HEK293T (cell line): ENCODE data around the gene PLCL2.

Source experiments
- CTCF ChIA-PET: fragments of 350-600 bp; formaldehyde crosslinking; extraction: SDS; loops from one replicate; lab custom pipeline; 2021; ENCODE audit warnings: antibody characterized with exemption, inconsistent platforms; lab: Yijun Ruan, JAX
- POLR2A ChIA-PET: fragments of 350-600 bp; formaldehyde crosslinking; extraction: SDS; loops from one replicate; lab custom pipeline; 2020; ENCODE audit warnings: antibody characterized with exemption, inconsistent platforms; lab: Yijun Ruan, JAX
- DNase-seq: peaks from one replicate; pipeline ENCODE4 v3.0.0; 2012; ENCODE audit warnings: mixed read lengths; ENCODE audit errors: extremely low spot score
- ARNT ChIP-seq: fragments of 450-650 bp; IDR thresholded peaks from 2 replicates; pipeline ENCODE4 v1.6.1; 2017; ENCODE audit warnings: mild to moderate bottlenecking
- BHLHE40 ChIP-seq: fragments of 450-650 bp; IDR thresholded peaks from 2 replicates; pipeline ENCODE4 v1.6.1; 2016; ENCODE audit warnings: mild to moderate bottlenecking, moderate library complexity, borderline replicate concordance
- CTBP1 ChIP-seq: fragments of 450-650 bp; IDR thresholded peaks from 2 replicates; pipeline ENCODE4 v1.6.1; 2016; ENCODE audit warnings: borderline replicate concordance
- ELF4 ChIP-seq: fragments of 450-650 bp; IDR thresholded peaks from 2 replicates; pipeline ENCODE4 v1.6.1; 2017; ENCODE audit warnings: antibody characterized with exemption
- FOXA1 ChIP-seq: fragments of 450-650 bp; IDR thresholded peaks from 2 replicates; pipeline ENCODE4 v1.6.1; 2016; ENCODE audit warnings: mild to moderate bottlenecking
- FOXK2 ChIP-seq: fragments of 450-650 bp; IDR thresholded peaks from 2 replicates; pipeline ENCODE4 v1.6.1; 2016; ENCODE audit warnings: mild to moderate bottlenecking
- FOXM1 ChIP-seq: fragments of 450-650 bp; IDR thresholded peaks from 2 replicates; pipeline ENCODE4 v1.6.1; 2017; ENCODE audit warnings: mild to moderate bottlenecking, borderline replicate concordance
- HDGF ChIP-seq: fragments of 450-650 bp; IDR thresholded peaks from 2 replicates; pipeline ENCODE4 v1.6.1; 2017; ENCODE audit warnings: antibody characterized with exemption, borderline replicate concordance
- L3MBTL2 ChIP-seq: fragments of 450-650 bp; conservative IDR thresholded peaks from 2 replicates; pipeline ENCODE4 v1.6.1; 2016; ENCODE audit warnings: mild to moderate bottlenecking
- LEF1 ChIP-seq: fragments of 450-650 bp; IDR thresholded peaks from 2 replicates; pipeline ENCODE4 v1.6.1; 2017; ENCODE audit warnings: mild to moderate bottlenecking, borderline replicate concordance
- NFRKB ChIP-seq: fragments of 450-650 bp; IDR thresholded peaks from 2 replicates; pipeline ENCODE4 v1.6.1; 2016; ENCODE audit warnings: mild to moderate bottlenecking, moderate library complexity
- SP1 ChIP-seq: fragments of 450-650 bp; IDR thresholded peaks from 2 replicates; pipeline ENCODE4 v1.6.1; 2017
- SUZ12 ChIP-seq: fragments of 450-650 bp; IDR thresholded peaks from 2 replicates; pipeline ENCODE4 v1.6.1; 2016; ENCODE audit warnings: mild to moderate bottlenecking
- TARDBP ChIP-seq: fragments of 450-650 bp; IDR thresholded peaks from 2 replicates; pipeline ENCODE4 v1.6.1; 2016
- ZNF384 ChIP-seq: fragments of 450-650 bp; IDR thresholded peaks from 2 replicates; pipeline ENCODE4 v1.6.1; 2016
- TF ChIP-seq, protein P1 (sequence below): fragments of 450-650 bp; IDR thresholded peaks from 2 replicates; pipeline ENCODE4 v1.6.1; 2016

Gene PLCL2

GRCh38 chr3:16913264-16913580 is 28.5 kb downstream of the PLCL2 start:
- CTCF ChIA-PET = no interaction called here
- POLR2A ChIA-PET = no interaction called here

GRCh38 chr3:16916840-16917239 is 32.1 kb downstream of the PLCL2 start:
- CTCF ChIA-PET = interaction anchor here (0.8 to 1.1 kb wide), 2 partner anchors 12 to 33 kb away, joined by 3 to 4 read pairs; no protein-coding TSS in a partner anchor
- TF ChIP-seq FOXM1 = no peak
- no peak for TF ChIP-seq ZNF384
- TF ChIP-seq NFRKB = no peak
- TF ChIP-seq CTBP1 = no peak
- no peak for TF ChIP-seq SP1
- no peak for TF ChIP-seq TARDBP
- POLR2A ChIA-PET = interaction anchor here (1.0 kb wide), 1 partner anchor 8 kb away, joined by 3 read pairs; no protein-coding TSS in a partner anchor
- DNase-seq = no peak

More at GRCh38 chr3:16913264-16913580, 28.5 kb downstream of the PLCL2 start:
- TF ChIP-seq, protein P1, sequence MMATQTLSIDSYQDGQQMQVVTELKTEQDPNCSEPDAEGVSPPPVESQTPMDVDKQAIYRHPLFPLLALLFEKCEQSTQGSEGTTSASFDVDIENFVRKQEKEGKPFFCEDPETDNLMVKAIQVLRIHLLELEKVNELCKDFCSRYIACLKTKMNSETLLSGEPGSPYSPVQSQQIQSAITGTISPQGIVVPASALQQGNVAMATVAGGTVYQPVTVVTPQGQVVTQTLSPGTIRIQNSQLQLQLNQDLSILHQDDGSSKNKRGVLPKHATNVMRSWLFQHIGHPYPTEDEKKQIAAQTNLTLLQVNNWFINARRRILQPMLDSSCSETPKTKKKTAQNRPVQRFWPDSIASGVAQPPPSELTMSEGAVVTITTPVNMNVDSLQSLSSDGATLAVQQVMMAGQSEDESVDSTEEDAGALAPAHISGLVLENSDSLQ = no peak
- TF ChIP-seq FOXA1 (no peak), FOXK2 (no peak)
- no peak for DNase-seq

GRCh38 chr3:16917256-16917935 is 32.6 kb downstream of the PLCL2 start:
- ChIA-PET CTCF (interaction anchor here (1.1 kb wide), 1 partner anchor 33 kb away, joined by 4 read pairs; no protein-coding TSS in a partner anchor), POLR2A (interaction anchor here (1.0 kb wide), 1 partner anchor 9 kb away, joined by 3 read pairs; no protein-coding TSS in a partner anchor)
- DNase-seq = no peak
- TF ChIP-seq, protein P1 = no peak
- TF ChIP-seq NFRKB (no peak), ARNT (no peak), L3MBTL2 (no peak), SP1 (no peak), FOXK2 (no peak), ZNF384 (no peak), ELF4 (no peak), HDGF (no peak)

- ChIA-PET CTCF (no interaction called here), POLR2A (interaction anchor here (1.0 kb wide), 1 partner anchor 10 kb away, joined by 3 read pairs; no protein-coding TSS in a partner anchor)
- TF ChIP-seq LEF1 (no peak), CTBP1 (no peak), FOXA1 (no peak), SUZ12 (no peak), HDGF (no peak), TARDBP (no peak), ZNF384 (no peak), BHLHE40 (no peak), NFRKB (no peak), FOXK2 (no peak), ARNT (no peak), ELF4 (no peak), L3MBTL2 (no peak)
- TF ChIP-seq, protein P1 = no peak
Measured at GRCh38 chr3:16917980-16918682, 33.4 kb downstream of the PLCL2 start.

GRCh38 chr3:16918683-16919025 is 33.9 kb downstream of the PLCL2 start:
- ChIA-PET CTCF (no interaction called here), POLR2A (no interaction called here)
- TF ChIP-seq LEF1 = no peak
- TF ChIP-seq ELF4 = no peak
- TF ChIP-seq NFRKB = no peak
- TF ChIP-seq, protein P1 = no peak
- no peak for TF ChIP-seq BHLHE40
- no peak for DNase-seq

More at GRCh38 chr3:16917980-16918682, 33.4 kb downstream of the PLCL2 start:
- no peak for DNase-seq

- CTCF ChIA-PET = no interaction called here
- DNase-seq = no peak
- TF ChIP-seq FOXA1 (no peak), HDGF (no peak), ZNF384 (no peak), CTBP1 (no peak), BHLHE40 (no peak)
- POLR2A ChIA-PET = no interaction called here
Measured at GRCh38 chr3:16923112-16923511, 38.4 kb downstream of the PLCL2 start.
